A549 (cell line): ENCODE measurements around the gene LHFPL5. TPM values are rescaled to one million over a fixed set of nuclear protein-coding genes. Genes with fewer than 3 reads are reported as not detected.

ENCODE experiments used
- ATAC-seq, 2 experiments: fragments of 200-7000 bp in 1 of 2; fragments of >200 bp in 1 of 2; cut with Nextera tagmentation in 1 of 2; cut with Tn5 transposase in 1 of 2; 3 replicates each; pipeline versions ENCODE4 v1.8.0 to v1.9.1; 2018 to 2020; ENCODE audit warnings: mild to moderate bottlenecking in 1 of 2, moderate library complexity in 1 of 2
- CTCF ChIA-PET: fragments of 300-600 bp; sonication (Branson Sonifier 250); formaldehyde crosslinking; extraction: SDS; loops from one replicate; lab custom pipeline; 2021; ENCODE audit warnings: antibody characterized with exemption, inconsistent platforms; lab: Yijun Ruan, JAX
- POLR2A ChIA-PET: fragments of 350-600 bp; formaldehyde crosslinking; extraction: SDS; loops from one replicate; lab custom pipeline; 2021; ENCODE audit warnings: antibody characterized with exemption, inconsistent platforms; lab: Yijun Ruan, JAX
- DNase-seq, 2 experiments: peaks; one replicate each; pipeline versions ENCODE4 v3.0.0 to v3.0.0-alpha.2; 2011 to 2016; ENCODE audit warnings: low read depth in 1 of 2, low spot score in 1 of 2
- FAIRE-seq: peaks from 2 replicates; lab custom pipeline; 2011; peaks lifted over from hg19 to GRCh38; lab: Jason Lieb, UNC
- H3K27ac ChIP-seq, 2 experiments: fragments of >200 bp; sonication (Bioruptor Twin); formaldehyde crosslinking; 3 replicates each; pipeline ENCODE4 v1.5.1; 2016 to 2017
- H3K4me1 ChIP-seq: fragments of >200 bp; sonication (Bioruptor Twin); formaldehyde crosslinking; 3 replicates; pipeline ENCODE4 v1.6.1; 2016
- H3K4me2 ChIP-seq: fragments of >200 bp; sonication (Bioruptor Twin); formaldehyde crosslinking; 3 replicates; pipeline ENCODE4 v1.6.1; 2016
- H3K4me3 ChIP-seq: fragments of >200 bp; sonication (Bioruptor Twin); formaldehyde crosslinking; 3 replicates; pipeline ENCODE4 v1.5.1; 2016
- H3K9me3 ChIP-seq: fragments of >200 bp; sonication (Bioruptor Twin); formaldehyde crosslinking; 3 replicates; pipeline ENCODE4 v1.6.1; 2016
- ATOH8 ChIP-seq: fragments of 250-450 bp; sonication (Bioruptor Pico); IDR thresholded peaks from 2 replicates; pipeline ENCODE4 v1.5.0; 2020; ENCODE audit warnings: low read depth, mild to moderate bottlenecking, moderate library complexity
- BCL3 ChIP-seq: fragments of >200 bp; sonication (Bioruptor Twin); formaldehyde crosslinking; IDR thresholded peaks from 3 replicates; pipeline ENCODE4 v1.6.1; 2016
- CEBPB ChIP-seq, 2 experiments: fragments of >200 bp in 1 of 2; sonication (Bioruptor Twin) in 1 of 2; formaldehyde crosslinking in 1 of 2; IDR thresholded peaks; 2 replicates each; pipeline ENCODE4 v1.6.1; 2012 to 2016
- EHMT2 ChIP-seq: fragments of 200-600 bp; sonication (generic); IDR thresholded peaks from 2 replicates; pipeline ENCODE4 v1.6.1; 2016; ENCODE audit warnings: antibody characterized with exemption, low read depth, mild to moderate bottlenecking, moderate library complexity
- ELK1 ChIP-seq: fragments of 150-350 bp; IDR thresholded peaks from 2 replicates; pipeline ENCODE4 v1.6.1; 2014; ENCODE audit warnings: low read depth, mild to moderate bottlenecking, low read length
- ESRRA ChIP-seq: fragments of 150-350 bp; IDR thresholded peaks from 2 replicates; pipeline ENCODE4 v1.6.1; 2014; ENCODE audit warnings: mild to moderate bottlenecking, low read length, borderline replicate concordance
- FOSB ChIP-seq: fragments of 250-450 bp; sonication (Bioruptor Pico); IDR thresholded peaks from 2 replicates; pipeline ENCODE4 v1.5.0; 2020; ENCODE audit warnings: mild to moderate bottlenecking, moderate library complexity
- FOSL2 ChIP-seq, 2 experiments: fragments of 450-650 bp in 1 of 2; fragments of >200 bp in 1 of 2; sonication (Bioruptor Twin) in 1 of 2; formaldehyde crosslinking; IDR thresholded peaks; 2 replicates each; pipeline versions ENCODE4 v1.5.0 to v1.6.1; 2016 to 2020; ENCODE audit warnings: mild to moderate bottlenecking in 1 of 2, moderate library complexity in 1 of 2
- HDAC2 ChIP-seq: fragments of 200-600 bp; sonication (generic); IDR thresholded peaks from 2 replicates; pipeline ENCODE4 v1.6.1; 2016
- HMGXB4 ChIP-seq: fragments of 250-450 bp; sonication (Bioruptor Pico); IDR thresholded peaks from 2 replicates; pipeline ENCODE4 v1.5.0; 2021; ENCODE audit warnings: mild to moderate bottlenecking, moderate library complexity, borderline replicate concordance
- HOXB13 ChIP-seq: fragments of 250-450 bp; sonication (Bioruptor Pico); IDR thresholded peaks from 2 replicates; pipeline ENCODE4 v1.5.0; 2020; ENCODE audit warnings: low read depth, mild to moderate bottlenecking, moderate library complexity
- MAZ ChIP-seq: fragments of 150-350 bp; IDR thresholded peaks from 2 replicates; pipeline ENCODE4 v1.6.1; 2014; ENCODE audit warnings: antibody characterized with exemption, low read depth, low read length, borderline replicate concordance
- NPAS2 ChIP-seq: fragments of 250-450 bp; sonication (Bioruptor Pico); IDR thresholded peaks from 2 replicates; pipeline ENCODE4 v1.8.0; 2022; ENCODE audit warnings: mild to moderate bottlenecking, moderate library complexity, borderline replicate concordance
- PHF8 ChIP-seq: fragments of 200-600 bp; sonication (generic); IDR thresholded peaks from 2 replicates; pipeline ENCODE4 v1.6.1; 2016; ENCODE audit warnings: low read depth, mild to moderate bottlenecking, antibody characterized with exemption, moderate library complexity, borderline replicate concordance
- POLR2AphosphoS2 ChIP-seq: conservative IDR thresholded peaks from 2 replicates; pipeline ENCODE4 v1.6.1; 2012; ENCODE audit warnings: low read length, improper control_type of control experiment, inconsistent platforms
- RAD21 ChIP-seq, 2 experiments: fragments of >200 bp in 1 of 2; sonication (Bioruptor Twin) in 1 of 2; formaldehyde crosslinking in 1 of 2; IDR thresholded peaks in 1 of 2; conservative IDR thresholded peaks in 1 of 2; 2 replicates in 1 of 2; 3 replicates in 1 of 2; pipeline ENCODE4 v1.6.1; 2012 to 2018; ENCODE audit warnings: inconsistent platforms in 1 of 2
- SMC3 ChIP-seq: fragments of >200 bp; sonication (Bioruptor Twin); formaldehyde crosslinking; IDR thresholded peaks from 3 replicates; pipeline ENCODE4 v1.6.1; 2018; ENCODE audit warnings: inconsistent platforms
- TFCP2L1 ChIP-seq: fragments of 250-450 bp; sonication (Bioruptor Pico); IDR thresholded peaks from 2 replicates; pipeline ENCODE4 v1.5.0; 2021; ENCODE audit warnings: mild to moderate bottlenecking
- TP53 ChIP-seq: fragments of 250-450 bp; sonication (Bioruptor Pico); IDR thresholded peaks from 2 replicates; pipeline ENCODE4 v1.5.0; 2021; ENCODE audit warnings: mild to moderate bottlenecking, moderate library complexity
- ZFP36 ChIP-seq: fragments of 450-650 bp; IDR thresholded peaks from 2 replicates; pipeline ENCODE4 v1.6.1; 2014; ENCODE audit warnings: borderline replicate concordance; ENCODE audit not compliant: partially characterized antibody
- ZNF302 ChIP-seq: fragments of 250-450 bp; sonication (Bioruptor Pico); IDR thresholded peaks from 2 replicates; pipeline ENCODE4 v1.9.0; 2021; ENCODE audit warnings: inconsistent platforms, mild to moderate bottlenecking, moderate library complexity
- WGBS: methylation state at CpG from one replicate; pipeline ENCODE4 v1.1.6; 2017; ENCODE audit errors: missing lambda C conversion rate; 5-methylcytosine and 5-hydroxymethylcytosine counted together
- polyA plus RNA-seq, 4 experiments: library from polyadenylated mRNA; depleted of rRNA in 3 of 4; stranded (reverse); fragments of >200 nt; fragmentation: RNase III in 1 of 4; extraction: RNeasy Plus Mini Kit Qiagen cat#74134 plus additional on column Dnase treatment in 1 of 4; gene quantifications; 2 replicates in 3 of 4; 3 replicates in 1 of 4; pipeline ENCODE4 v1.2.3, GENCODE V29; 2011 to 2017

LHFPL5 gene
- polyA plus RNA-seq, 2 of the 4 experiments (the other 2 are of a cell fraction) = 0.06 to 0.17 TPM

GRCh38 chr6:35798706-35799105, 6.4 kb upstream of the LHFPL5 start:
- no peak overlapping the region for H3K4me2 ChIP-seq
- H3K4me3 ChIP-seq = no peak overlapping the region
- 67% methylated on average over 5 of the region's 5 CpGs for WGBS
- ChIA-PET CTCF (interaction anchor here (1.7 kb wide), 1 partner anchor 296 kb away, joined by 4 read pairs; no protein-coding TSS in a partner anchor), POLR2A (no interaction called here)
- ATAC-seq (no peak), DNase-seq (no peak), FAIRE-seq (no peak)
- H3K9me3 ChIP-seq = no peaks in the 10 kb centered on the region
- H3K27ac ChIP-seq = no peak overlapping the region
- H3K4me1 ChIP-seq = no peaks in the 10 kb centered on the region
- TF ChIP-seq HOXB13 (no peak), PHF8 (no peak), POLR2AphosphoS2 (no peak), TP53 (no peak), EHMT2 (no peak), FOSL2 (IDR thresholded peaks at IDR 0.05) (no peak), FOSL2 (CRISPR knock-in tag; IDR thresholded peaks at IDR 0.05) (no peak), ATOH8 (CRISPR knock-in tag) (no peak), ELK1 (no peak), CEBPB (IDR thresholded peaks at IDR 0.05) (no peak), FOSB (CRISPR knock-in tag) (no peak), ZFP36 (no peak), NPAS2 (CRISPR knock-in tag) (no peak), HDAC2 (no peak), SMC3 (no peak), MAZ (no peak), TFCP2L1 (CRISPR knock-in tag) (no peak), ZNF302 (CRISPR knock-in tag) (no peak)

GRCh38 chr6:35801148-35801547, 4.0 kb upstream of the LHFPL5 start:
- 59% methylated on average over 3 of the region's 3 CpGs for WGBS
- FAIRE-seq = no peak
- no peak overlapping the region for H3K4me3 ChIP-seq
- TF ChIP-seq TFCP2L1 (CRISPR knock-in tag) (no peak), ESRRA (no peak), FOSL2 (IDR thresholded peaks at IDR 0.05) (no peak), FOSL2 (CRISPR knock-in tag; IDR thresholded peaks at IDR 0.05) (no peak), BCL3 (no peak), HMGXB4 (CRISPR knock-in tag) (no peak), RAD21 (conservative IDR thresholded peaks at IDR 0.05 in 1 of 2, IDR thresholded peaks at IDR 0.05 in 1 of 2) (no peak)
- no peak for DNase-seq
- no peak overlapping the region for H3K27ac ChIP-seq
- no peaks in the 10 kb centered on the region for H3K9me3 ChIP-seq
- ATAC-seq = no peak
- H3K4me2 ChIP-seq = no peak overlapping the region
- 0 out of 3 replicates have a peak, but pooled peaks cover 3% of the 10 kb centered on the region for H3K4me1 ChIP-seq
- ChIA-PET CTCF (interaction anchor here (0.6 to 1.0 kb wide), 2 partner anchors 26 to 218 kb away, joined by 3 read pairs; no protein-coding TSS in a partner anchor), POLR2A (no interaction called here)
